Measurements from ENCODE around the gene PAX8. TPM values are rescaled to one million over a fixed set of nuclear protein-coding genes. Genes with fewer than 3 reads are reported as not detected.

The PAX8 gene
- total RNA-seq, 1 donor from 2014 or later: 0.35 TPM

DNA sequence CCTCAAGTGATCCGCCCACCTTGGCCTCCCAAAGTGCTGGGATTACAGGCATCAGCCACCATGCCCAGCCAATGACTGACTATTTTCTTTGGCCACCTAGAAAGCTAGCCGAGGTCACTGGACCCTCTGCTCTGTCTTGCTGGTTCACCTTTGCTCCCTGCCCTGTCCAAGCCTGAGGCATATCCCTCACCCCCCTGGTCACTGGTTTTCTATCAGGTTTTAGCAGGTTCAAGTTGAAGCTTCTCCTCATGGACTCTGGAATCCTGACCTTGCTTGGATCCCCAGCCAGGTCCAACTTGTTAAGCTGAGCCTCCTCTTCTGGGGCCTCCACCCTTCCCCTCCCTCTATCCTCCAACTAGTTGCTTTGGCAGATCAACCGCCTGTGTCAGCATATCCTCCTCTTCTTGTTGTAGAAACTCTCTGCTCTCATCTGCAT is 33.4 kb downstream of the PAX8 start:
- intact Hi-C loops (cut with DNase I): loop anchor here (5.0 kb wide), 1 partner anchor 127 kb away; no protein-coding TSS in a partner anchor
- ATAC-seq (ENCODE audit: poor library complexity): no peak
- no peak for DNase-seq

DNA sequence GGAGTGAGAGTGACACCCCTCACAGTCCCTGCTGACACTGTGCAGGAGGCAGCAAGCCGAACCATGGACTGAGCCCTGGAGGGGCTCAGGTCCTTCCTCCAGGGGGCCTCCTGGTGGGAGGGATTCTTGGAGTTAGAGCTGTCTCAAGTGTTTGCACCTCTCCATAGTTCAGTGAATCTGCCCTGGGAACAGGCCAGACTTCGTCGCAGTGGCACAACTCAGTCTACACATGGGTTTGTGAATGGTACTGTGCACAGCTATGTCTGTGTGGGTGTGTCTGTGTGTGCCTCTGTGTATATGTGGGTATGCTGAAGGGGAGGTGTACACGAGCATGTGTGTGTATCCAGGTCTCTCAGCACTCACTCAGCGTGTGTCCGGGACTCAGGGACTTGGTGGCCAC is 36.4 kb downstream of the PAX8 start:
- DNase-seq: no peak
- no peak for ATAC-seq (ENCODE audit: poor library complexity)
- intact Hi-C loops (cut with DNase I): loop anchor here (5.0 kb wide), 1 partner anchor 40 kb away; no protein-coding TSS in a partner anchor

DNA sequence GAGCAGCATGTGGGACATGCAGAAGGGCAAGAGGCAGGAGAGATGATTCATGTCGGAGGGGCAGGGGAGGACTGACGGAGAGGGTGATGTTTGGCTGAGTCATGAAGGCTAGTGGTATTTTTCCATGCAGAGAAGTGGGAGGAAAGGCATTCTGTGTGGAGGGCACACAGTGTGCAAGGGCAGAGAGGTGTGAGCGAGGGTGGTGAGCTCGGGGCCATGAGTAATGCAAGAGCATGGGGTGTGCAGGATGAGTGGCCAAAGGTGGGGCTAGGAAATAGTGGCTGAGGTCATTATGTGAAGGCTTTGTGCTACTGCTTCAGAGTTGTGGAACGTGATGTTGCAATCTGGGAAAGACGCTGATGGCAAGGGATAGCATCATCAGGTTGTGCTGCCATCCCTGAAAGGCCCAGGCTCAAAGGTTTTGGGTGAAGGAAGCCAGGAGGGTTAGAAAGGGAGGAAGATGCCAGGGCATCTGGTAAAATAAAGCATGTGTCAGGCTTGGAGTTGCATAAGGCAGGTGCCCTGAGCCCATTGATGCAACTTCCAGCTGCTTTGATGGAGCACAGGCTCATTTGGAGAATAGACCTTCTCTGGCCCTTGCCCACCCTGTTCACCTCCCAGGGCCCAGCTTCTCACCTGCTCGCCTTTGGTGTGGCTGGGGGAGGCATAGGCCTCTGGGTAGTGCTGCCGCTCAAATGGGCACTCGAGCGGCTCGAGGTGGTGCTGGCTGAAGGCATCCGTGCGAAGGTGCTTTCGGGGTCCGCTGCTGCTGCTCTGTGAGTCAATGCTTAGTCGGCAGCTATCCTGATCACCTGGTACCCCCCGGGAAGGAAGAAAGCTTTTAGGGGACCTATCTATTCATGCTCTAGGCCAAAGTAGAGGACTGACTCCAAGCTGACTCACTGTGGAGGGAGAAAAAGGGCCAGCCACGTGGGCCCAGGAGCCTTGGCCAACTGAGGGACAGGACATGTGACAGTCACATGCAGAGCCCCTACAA is 37.5 kb downstream of the PAX8 start:
- DNase-seq: no peak
- ATAC-seq (ENCODE audit: poor library complexity): peak; percentile 59
- intact Hi-C loops (cut with DNase I): loop anchor here (5.0 kb wide), 1 partner anchor 39 kb away; no protein-coding TSS in a partner anchor

DNA sequence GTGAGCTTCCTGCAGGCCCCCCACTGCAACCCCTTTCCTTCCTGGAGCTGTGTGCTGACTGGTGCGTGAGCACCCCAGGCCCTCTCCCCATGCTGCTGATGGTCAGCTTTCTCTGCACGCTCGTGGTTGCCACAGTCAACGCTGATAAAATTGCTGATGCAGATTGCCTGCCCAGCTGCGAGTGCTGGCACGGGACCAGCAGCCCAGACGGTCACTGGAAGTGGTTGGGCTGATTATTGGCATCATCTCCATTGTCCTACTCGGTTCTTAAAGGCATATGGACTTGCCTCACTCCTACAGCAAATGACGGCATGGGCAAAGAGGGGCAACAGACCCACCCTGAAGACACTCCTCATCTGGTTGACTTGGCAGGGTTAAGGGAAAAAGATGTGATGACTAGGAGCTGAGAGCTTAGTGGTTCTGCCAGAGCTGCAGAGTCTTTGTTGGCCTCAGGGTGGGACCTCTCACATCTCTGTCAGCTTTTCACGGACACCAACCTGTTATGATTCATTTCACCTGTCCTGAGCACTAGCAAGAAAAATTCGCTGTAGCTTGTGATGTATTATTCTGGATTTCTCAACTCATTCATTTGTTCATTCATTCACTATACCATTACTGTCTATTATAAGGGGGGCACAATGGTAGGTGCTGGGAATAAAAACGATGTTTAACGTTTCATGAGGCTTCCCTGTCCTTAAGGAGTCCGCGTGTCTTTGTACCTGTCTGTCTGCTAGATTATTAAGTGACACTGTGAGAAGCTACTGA is 38.4 kb downstream of the PAX8 start:
- ATAC-seq (ENCODE audit: poor library complexity) (peak; percentile 87), DNase-seq (peak; percentile 95)
- intact Hi-C loops (cut with DNase I): loop anchor here (5.0 kb wide), 1 partner anchor 38 kb away; no protein-coding TSS in a partner anchor

DNA sequence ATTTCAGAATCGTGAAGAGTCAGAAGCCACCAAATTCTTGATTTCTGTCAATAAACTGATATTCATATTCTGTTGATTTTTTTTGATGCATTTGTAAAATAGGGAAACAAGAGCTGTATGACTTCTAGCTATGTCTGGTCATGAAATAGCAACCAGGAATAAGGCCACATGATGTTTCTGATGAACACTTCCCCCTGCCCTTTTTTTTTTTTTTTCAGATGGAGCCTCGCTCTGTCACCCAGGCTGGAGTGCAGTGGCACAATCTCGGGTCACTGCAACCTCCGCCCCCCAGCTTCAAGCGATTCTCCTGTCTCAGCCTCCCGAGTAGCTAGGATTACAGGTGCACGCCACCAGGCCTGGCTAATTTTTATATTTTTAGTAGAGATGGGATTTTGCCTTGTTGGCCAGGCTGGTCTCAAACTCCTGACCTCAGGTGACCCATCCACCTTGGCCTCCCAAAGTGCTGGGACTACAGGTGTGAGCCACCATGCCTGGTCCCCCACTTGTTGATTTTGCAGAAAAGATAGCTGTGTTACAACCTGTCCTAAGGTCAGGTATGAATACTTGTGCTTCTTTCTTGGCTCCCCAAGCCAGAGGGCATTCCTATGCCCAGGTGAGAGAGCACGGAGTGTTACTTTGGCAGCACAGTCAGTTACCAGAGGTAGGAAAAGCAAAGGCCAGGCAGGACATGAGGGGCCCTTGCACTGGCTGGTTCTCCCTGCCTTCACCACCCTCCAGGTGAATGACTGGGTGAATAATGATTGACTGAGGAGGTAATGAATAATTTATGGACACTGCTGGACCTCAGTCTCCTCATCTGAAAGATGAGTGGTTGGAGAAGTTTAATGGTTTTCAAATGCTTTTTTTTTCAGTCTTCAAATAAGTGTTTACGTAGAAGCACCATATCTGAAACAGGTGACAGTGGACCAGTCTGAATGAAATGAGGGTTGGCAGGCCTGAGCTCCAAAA is 39.6 kb downstream of the PAX8 start:
- intact Hi-C loops (cut with DNase I): no loop called here
- no peak for DNase-seq
- ATAC-seq (ENCODE audit: poor library complexity): no peak

DNA sequence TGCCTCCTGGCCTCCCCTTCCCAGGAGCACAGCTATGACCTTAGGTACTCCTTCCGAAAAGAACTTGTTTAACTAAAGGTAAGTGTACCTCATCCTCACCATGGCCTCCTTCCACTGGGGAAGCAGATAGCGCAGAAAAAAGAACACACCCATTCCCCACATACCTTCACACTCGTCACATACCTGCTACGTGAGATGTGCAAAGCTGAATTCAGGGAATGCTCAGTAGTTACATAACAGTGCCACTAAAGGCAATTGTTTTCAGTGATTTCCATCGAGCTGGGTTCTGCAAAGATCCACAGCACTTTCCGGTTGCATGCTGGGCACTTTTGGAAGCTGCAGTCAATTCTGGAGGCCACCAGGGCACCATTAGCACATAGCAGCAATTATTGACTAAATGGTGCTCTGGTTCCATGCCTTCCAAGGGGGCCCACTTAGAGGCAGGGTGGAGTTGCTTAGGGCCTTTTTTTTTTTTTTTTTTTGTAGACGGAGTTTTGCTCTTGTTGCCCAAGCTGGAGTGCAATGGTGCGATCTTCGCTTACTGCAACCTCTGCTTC is 41.0 kb downstream of the PAX8 start:
- intact Hi-C loops (cut with DNase I): no loop called here
- ATAC-seq (ENCODE audit: poor library complexity) (no peak), DNase-seq (no peak)

DNA sequence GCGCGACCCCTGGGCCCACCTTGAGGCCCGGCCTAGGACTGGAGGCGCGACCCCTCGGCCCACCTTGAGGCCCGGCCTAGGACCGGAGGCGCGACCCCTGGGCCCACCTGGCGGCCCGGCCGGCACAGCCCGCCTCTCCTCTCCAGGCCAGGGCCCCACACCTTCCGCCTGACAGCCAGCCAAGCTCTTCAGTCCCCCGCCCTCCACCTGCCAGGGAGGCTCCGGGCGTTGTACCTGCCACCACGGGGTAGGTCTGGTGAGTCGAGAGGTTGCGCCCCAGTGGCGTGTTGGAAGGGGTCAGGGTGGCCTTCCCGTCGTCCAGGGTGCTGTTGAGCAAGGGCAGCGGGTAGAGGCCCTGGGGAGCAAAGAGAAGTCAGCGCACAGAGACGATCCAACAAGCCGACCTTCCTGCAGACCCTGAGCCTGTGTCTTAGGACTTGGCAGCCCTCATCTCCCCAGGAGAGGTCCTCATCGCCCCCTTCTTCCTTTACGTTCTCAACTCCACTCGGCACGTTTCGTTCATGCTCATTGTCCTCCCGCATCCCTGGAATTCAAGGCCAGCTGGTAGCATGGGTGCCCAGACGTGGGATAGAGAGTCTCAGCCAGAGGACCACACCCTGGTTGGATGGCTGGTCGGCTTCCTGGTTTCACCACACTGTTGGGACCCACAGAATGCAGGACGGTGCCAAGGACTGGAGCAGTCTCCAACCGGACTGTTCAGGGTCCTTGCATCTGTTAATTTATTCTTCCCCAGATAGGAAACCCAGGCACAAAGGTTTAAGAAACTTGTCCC is 42.2 kb downstream of the PAX8 start:
- DNase-seq: no peak
- no peak for ATAC-seq (ENCODE audit: poor library complexity)
- intact Hi-C loops (cut with DNase I): no loop called here

DNA sequence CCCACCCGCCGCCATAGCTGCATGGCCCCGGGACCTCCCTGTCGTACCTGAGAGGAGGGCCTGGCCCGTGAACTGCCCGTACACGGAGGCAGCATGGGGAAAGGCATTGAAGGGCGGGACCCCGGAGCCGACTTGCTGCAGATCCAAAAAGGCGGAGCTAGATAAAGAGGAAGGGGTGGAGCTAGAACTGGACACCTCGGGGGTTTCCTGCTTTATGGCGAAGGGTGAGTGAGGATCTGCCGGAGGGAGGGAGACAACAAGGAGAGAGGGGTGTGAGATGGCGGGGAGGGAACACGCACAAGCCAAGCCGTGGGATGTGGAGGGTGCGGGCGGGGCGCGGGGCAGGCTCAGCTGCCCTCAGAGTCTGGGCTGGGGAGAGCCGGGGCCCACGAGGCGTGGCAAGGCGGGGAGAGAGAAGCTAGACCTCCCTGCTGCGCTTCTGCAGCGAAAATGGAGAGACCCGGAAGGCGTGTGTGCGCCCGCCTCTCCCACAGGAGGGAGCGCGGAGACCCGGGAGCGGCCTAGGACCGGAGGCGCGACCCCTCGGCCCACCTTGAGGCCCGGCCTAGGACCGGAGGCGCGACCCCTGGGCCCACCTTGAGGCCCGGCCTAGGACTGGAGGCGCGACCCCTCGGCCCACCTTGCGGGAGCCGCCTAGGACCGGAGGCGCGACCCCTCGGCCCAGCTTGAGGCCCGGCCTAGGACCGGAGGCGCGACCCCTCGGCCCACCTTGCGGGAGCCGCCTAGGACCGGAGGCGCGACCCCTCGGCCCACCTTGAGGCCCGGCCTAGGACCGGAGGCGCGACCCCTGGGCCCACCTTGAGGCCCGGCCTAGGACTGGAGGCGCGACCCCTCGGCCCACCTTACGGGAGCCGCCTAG is 43.1 kb downstream of the PAX8 start:
- DNase-seq (peak; percentile 58), ATAC-seq (ENCODE audit: poor library complexity) (peak; percentile 21)
- intact Hi-C loops (cut with DNase I): loop anchor here (2.0 kb wide), 1 partner anchor 25 kb away; no protein-coding TSS in a partner anchor

DNA sequence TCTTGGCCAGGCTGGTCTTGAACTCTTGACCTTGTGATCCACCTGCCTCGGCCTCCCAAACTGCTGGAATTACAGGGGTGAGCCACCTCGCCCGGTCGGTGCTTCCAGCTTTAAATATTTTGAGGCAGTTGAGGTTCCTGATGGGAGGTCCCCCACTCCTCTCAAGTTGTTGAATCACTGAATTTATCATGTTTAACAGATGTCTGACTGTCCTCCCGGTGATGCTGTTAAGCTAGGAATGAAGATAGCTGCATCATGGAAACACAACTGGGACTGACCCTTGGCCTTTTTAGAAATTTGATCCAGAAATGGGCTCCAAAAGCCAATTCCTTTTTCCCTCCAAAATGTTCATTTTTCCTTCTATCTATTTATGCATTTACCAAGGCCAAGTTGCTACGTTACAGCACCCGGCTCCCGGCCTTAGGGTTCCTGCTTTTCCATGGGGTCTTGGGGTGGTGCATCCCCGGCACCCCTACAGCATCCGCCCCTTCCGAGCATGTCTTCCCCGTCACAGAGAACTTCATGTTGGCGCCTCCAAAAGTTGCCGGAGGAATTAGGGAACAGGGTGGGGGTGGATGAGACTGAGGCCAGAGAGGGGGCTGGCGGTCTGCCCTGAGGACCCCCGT is 43.9 kb downstream of the PAX8 start:
- ATAC-seq (ENCODE audit: poor library complexity) (no peak), DNase-seq (no peak)
- intact Hi-C loops (cut with DNase I): loop anchor here (2.0 kb wide), 1 partner anchor 24 kb away; no protein-coding TSS in a partner anchor

DNA sequence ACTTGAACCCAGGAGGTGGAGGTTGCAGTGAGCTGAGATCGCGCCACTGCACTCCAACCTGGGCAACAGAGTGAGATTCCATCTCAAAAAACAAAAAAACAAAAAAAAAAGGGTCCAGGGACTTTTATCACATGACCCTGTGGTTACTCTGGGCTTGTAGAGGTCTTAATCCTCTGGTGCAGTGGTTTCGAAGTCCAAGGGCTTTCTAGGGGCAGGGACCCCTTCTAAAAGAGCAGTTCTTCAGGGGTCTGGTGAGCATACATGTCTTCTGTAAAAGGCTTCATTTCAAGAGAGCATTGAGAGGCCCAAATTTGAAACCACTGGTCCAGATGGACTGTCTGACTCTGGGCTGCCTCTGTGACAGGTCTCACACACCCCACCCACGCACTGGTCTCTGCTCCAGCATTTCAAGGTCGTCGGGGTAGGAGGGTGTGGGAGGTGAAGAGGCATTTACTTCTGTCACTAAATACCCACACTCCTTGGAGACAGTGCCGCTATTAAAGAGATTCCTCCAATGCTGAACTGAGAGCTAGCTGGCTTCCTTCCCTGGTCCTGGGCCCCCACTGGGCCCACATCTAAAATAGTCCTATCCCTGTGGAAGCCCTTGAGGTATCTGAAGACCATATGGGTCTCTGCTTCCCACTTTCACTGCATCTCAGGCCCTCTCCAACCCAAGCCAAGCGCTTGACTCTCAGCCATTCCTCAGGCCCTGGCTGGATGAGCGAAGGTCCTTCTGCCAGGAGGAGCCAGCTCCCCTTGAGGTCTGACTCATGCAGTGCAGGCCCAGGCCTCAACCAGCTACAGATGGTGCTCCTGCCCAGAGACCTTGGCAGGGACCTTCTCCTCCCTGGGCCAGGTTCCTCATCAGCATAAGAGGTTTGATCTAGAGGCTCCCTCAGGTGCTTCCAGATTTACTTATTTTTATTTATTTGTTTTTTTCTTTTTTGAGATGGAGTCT is 44.8 kb downstream of the PAX8 start:
- intact Hi-C loops (cut with DNase I): loop anchor here (2.0 kb wide), 1 partner anchor 23 kb away; no protein-coding TSS in a partner anchor
- peak; percentile 28 for ATAC-seq (ENCODE audit: poor library complexity)
- DNase-seq: peak; percentile 46

DNA sequence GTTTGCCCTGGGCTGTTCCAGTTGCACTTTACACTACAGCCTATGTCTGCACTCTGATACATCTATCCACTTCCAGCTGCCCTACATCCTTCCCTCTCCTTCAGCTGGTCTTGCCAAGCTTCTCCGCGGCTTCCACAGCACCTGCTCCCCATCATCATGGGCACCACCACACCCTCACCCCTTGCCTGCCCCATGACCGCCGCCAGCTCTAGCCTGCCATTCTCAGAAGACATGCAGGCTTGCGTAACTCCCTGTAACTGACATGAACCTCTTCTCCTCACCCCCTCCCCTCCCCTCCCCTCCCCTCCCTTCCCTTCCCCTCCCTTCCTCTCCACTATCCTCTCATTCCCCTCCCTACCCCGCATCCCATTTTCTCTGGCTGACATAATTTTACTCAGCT is 46.0 kb downstream of the PAX8 start:
- DNase-seq (no peak), ATAC-seq (ENCODE audit: poor library complexity) (no peak)
- intact Hi-C loops (cut with DNase I): no loop called here

DNA sequence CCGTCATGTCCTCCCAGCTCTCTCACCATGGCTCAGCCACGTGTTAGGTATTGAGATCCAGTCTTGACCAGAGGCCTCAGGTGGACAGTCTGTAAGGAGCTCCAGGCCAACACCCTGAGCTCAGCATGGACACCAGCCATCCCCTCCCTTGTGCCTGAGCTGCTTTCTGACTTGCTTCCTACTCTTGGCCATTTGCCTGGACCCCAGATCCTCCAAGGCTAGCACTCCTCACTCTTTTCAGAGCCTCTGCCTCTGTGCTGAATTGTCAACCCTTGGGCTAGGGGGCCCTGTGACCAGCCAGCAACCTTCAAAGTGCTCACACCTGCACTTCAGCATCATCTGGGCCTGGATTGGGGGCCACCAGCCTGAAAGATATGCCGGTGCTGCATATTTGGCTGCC is 46.6 kb downstream of the PAX8 start:
- intact Hi-C loops (cut with DNase I): no loop called here
- no peak for ATAC-seq (ENCODE audit: poor library complexity)
- DNase-seq: no peak

DNA sequence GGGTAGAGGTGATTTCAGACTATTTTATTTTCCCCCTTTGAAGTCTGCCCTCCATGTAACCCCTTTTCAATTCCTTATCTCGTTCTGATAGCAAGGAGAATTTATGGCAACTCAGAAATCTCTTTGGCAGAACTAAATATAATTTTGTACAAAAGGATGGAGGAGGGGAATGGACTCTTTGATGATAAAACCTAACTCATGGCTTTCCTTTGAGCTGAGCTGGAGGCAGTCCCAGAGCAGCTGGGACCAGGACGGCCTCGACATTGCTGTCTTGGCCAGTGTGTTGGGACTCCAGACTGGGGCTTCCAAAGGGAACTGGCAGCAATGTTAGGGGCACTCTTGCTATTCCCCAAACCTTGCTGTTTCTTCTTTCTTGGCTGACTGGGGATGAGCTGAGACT is 47.7 kb downstream of the PAX8 start:
- DNase-seq (no peak), ATAC-seq (ENCODE audit: poor library complexity) (peak; percentile 41)
- intact Hi-C loops (cut with DNase I): no loop called here

DNA sequence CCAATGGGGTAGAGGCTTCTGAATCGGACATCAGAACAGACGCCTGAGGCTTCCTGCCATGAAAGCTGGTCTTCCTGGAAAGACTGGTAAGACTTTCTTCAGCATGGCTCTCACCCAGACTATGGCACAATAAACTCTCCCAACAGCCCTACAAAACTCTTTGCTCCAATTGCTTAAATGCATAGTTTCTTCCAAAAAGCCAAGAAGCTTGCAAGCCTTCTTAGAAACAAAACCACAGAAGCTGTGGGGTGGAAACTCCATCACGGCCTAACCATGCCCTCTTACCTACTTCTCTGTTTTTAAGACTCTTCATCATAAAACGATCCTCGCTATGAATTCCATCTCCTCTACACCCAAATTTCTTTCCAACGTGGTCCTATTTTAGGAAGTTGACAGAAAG is 48.2 kb downstream of the PAX8 start:
- DNase-seq (no peak), ATAC-seq (ENCODE audit: poor library complexity) (no peak)
- intact Hi-C loops (cut with DNase I): no loop called here

DNA sequence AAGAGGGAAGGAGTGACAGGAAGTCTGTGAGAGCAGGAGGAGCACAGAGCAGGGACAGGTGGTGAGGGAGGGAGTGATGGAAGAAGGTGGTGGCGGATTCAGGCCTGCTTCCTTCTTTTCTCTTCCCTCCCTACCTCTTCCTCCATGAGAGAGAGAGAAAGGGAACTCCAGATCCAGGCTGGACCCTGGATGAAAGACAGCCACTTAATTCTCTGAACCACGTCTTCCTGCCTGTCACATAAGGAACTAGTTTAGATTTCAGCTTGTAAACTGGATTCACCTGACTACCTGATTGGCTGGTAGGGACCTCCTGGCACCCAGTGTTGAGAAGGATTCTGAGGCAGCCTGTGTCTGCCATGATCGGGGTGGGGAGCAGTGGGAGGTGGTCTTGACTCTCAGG is 48.9 kb downstream of the PAX8 start:
- ATAC-seq (ENCODE audit: poor library complexity) (no peak), DNase-seq (no peak)
- intact Hi-C loops (cut with DNase I): no loop called here

Measured in Right ventricle myocardium superior (tissue), 1 donor.